ENCODE results near the gene SBNO1.

DNA sequence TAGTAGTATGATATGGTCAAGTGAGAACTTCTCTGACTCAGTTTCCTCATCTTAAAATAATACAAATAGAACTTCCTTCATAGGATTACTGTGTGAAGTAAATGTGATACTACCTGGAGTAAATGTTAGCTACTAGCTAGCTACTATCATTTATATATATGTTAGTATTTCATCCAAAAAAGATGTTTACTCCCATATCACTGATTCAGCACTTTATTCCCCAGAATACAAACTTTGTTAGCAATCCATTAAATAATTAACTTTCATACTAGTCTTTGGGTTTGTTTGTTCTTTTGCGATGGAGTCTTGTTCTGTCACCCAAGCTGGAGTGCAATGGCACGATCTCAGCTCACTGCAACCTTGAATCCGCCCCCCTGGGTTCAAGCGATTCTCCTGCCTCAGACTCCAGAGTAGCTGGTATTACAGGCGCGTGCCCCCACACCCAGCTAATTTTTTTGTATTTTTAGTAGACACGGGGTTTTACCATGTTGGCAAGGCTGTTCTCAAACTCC is 8.4 kb downstream of the SBNO1 start:
- TF ChIP-seq, protein P1, sequence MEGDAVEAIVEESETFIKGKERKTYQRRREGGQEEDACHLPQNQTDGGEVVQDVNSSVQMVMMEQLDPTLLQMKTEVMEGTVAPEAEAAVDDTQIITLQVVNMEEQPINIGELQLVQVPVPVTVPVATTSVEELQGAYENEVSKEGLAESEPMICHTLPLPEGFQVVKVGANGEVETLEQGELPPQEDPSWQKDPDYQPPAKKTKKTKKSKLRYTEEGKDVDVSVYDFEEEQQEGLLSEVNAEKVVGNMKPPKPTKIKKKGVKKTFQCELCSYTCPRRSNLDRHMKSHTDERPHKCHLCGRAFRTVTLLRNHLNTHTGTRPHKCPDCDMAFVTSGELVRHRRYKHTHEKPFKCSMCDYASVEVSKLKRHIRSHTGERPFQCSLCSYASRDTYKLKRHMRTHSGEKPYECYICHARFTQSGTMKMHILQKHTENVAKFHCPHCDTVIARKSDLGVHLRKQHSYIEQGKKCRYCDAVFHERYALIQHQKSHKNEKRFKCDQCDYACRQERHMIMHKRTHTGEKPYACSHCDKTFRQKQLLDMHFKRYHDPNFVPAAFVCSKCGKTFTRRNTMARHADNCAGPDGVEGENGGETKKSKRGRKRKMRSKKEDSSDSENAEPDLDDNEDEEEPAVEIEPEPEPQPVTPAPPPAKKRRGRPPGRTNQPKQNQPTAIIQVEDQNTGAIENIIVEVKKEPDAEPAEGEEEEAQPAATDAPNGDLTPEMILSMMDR (IDR thresholded peaks at IDR 0.05; ENCODE audit: insufficient read depth, low read length) = no peak
- TF ChIP-seq POLR2AphosphoS5 (IDR thresholded peaks at IDR 0.05; ENCODE audit: low read depth) = no peak

All from HL-60 (cell line).